H4 (cell line): ENCODE measurements around the gene ENTREP3. TPM values are rescaled to one million over a fixed set of nuclear protein-coding genes. Genes with fewer than 3 reads are reported as not detected.
"Not testable (repeated sequence)": the region's sequence is repeated elsewhere in the genome, so short reads cannot be mapped to it uniquely, and the experiment has no call there.

Experiments used
- DNase-seq: peaks from one replicate; pipeline ENCODE4 v3.0.0-alpha.2; 2015; ENCODE audit warnings: low spot score
- total RNA-seq: library from RNA; depleted of rRNA; stranded (reverse); fragments of >200 nt; shearing (Covaris generic); gene quantifications from 2 replicates; pipeline ENCODE4 v1.2.3, GENCODE V29; 2014

Gene ENTREP3
- total RNA-seq, 1 experiment from 2014 or later: 5.7 TPM

DNA sequence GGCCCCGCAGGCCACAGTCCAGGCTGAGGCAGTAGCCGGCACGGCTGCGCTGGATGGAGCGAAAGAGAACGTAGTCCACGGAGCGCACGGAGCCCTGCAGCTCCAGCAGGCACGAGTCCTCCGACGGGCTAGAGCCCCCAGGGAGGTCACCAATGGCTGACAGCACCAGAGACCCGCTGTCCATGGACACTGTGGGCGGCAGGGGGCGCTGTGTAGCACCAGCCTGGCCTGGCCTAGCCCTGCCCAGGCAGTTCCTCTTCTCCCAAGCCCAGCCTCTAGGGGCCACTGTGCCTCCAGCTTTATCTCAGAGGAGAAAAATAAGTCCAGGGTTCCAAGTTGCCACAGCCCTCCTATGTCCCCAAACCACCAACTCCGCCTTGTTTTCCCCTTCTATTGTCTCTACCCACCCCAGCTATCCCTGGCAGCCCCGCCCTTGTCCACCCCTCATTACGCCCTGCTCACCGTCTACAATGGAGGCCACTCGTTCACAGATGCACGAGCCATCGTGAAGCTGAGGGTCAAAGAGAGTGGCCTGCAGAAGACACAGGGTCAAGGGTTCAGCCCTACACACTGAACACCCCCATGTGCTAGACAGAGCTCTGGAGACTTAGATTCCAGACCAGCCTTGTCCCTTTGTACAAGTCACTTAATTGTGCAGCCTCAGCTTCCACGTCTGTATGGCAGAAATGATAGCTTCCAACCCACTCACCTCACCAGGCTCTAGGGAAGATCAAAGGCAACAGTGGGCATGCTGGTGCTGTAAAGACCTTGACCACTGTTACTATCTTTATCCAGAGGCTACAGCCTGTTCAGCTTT lies 4.4 kb downstream of the ENTREP3 start:
- DNase-seq: peak; percentile 86

DNA sequence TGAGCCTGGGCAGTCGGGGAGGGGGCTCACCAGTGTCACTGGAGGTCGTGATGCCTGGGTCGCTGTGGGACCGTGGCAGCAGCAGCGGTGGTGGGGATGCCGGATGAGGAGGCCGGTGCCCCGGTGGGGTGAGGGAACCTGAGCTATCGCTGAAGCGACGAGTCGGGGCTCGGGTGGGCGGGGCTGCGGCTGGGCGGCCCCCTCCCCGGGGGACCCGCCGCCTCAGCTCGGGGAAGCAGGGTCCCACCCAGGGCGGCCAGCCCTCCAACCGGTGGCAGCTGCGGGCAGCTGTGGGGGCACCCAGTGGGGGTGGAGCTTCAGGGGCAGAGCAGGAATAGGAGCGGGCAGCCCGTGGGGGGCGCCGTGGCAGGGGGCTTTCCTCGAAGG lies 5.0 kb downstream of the ENTREP3 start:
- no peak for DNase-seq

DNA sequence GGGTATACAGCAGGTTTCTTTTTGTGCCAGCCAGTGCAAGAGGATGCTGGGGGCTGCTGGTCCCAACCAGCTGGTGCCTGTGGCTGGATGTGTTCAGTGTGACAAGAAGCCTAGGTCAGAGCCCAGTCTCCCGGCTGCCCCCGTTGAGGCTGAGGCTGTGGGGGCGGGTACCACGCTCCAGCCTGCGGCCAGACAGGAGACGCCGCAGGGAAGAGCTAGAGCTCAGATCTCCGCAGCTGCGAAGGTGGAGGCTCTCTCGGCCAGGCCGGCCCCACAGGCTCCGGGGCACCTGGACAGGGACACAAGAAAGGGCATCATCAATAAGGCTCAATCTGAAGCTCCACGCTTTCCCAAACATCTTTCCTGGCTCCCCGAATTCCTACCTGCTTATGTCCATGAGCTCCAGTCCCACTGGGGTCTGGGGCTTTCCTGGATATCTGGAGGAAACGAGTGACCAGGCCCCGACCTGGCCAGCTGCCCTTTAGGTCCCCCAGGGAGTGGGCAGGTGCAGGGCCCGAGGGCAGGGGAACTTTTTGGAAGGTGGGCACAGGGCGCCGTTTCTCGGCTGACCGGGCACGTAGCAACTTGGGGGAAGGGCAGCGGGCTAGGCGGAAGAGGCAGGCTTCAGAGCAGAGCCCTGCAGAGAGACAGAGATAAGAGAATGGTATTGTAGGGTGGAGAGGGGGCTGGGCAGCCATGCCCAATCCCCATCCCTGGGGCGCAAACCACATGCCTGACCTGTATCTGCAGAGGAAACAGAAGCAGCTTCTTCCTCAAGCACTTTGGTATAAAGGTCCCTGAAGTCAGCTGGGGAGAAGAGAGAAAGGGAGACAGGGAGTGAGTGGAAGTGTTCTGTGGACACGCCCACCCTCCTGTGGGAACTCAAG lies 7.4 kb downstream of the ENTREP3 start:
- DNase-seq: no peak

DNA sequence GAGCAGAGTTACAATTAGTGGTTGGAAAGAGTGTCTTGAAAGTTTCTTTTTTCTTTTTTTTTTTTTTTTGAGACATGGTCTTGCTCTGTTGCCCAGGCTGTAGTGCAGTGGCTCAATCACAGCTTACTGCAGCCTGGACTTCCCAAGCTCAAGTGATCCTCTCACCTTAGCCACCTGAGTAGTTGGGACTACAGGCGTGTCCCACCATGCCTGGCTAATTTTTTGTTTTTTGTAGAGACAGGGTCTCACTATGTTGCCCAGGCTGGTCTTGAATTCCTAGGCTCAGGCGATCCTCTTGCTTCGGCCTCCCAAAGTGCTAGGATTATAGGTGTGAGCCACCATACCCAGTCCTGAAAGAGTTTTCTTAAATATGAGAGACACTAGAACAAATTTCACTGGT lies 8.5 kb downstream of the ENTREP3 start:
- not testable (repeated sequence) for DNase-seq

DNA sequence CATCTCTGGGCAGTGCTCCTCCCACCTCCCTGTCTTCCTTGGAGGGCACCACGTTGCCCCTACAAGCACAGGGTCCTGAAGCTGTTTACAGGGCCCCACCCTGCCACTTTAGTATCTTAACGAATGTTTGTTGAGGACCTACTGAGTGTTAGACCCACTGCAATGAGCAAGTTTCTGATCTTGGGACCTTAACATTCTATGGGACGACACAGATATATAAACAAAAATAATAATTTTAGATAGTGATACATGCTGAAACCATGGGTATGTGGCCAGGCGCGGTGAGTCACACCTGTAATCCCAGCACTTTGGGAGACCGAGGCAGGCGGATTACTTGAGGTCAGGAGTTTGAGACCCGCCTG lies 10.1 kb downstream of the ENTREP3 start:
- DNase-seq: no peak

DNA sequence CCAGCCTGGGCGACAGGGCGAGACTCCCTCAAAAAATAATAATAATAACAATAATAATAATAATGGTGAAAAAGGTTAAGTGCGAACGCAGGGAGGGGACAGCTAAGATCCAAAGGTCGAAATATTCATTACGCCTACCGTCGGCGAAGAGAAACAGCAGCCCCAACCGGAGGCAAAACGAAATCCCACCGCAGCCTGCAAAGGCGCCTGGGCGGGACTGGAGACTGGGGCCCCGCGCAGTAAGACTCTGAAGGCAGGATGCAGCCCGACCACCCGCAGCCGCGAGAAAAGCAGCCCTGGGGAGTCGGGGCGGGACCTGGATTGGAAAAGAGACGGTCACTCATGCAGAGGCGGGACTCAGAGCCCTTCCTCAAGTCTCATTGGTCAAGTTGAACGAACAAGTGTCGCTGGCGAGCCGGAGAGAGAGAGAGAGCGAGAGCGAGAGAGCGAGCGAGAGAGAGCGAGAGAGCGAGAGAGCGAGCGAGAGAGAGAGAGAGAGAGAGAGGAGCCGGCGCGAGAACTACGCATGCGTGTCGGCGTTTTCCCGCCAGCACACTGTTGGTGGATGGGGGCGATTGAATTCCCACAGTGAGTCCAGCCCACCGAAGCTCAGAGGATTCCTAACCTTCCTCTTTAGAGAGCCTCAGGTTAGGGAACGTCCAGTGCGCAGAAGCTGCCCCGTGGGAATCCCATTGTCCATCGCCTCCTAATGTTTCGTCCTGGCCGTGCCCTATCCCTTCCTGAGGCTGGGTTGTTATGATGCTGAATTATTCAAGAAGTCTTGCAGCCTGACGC lies 10.7 kb downstream of the ENTREP3 start:
- DNase-seq: peak; percentile 99

DNA sequence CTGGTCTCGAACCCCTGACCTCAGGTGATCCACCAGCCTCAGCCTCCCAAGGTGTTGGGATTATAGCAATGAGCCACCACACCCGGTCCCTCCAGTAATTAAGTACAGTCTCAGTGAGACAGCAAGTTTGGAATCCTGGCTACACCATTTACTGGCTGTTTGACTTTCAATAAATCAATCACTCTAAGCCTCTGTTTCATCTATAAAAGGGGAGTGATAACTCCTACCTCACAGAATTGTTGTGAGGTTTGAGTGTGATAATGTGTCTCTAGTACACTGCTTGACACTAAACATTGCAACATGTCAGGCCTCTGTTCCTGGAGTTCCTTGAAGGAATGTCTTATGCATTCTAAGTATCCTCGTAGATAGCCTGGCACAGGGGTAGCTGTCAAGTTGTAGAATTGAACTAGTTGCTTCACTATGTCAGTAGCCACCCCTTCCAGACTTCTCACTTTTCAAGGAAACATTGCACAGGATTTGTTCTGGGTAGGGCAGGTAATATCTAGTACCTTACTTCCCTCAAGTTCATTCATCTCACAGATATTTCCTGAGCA lies 12.4 kb downstream of the ENTREP3 start:
- no peak for DNase-seq

DNA sequence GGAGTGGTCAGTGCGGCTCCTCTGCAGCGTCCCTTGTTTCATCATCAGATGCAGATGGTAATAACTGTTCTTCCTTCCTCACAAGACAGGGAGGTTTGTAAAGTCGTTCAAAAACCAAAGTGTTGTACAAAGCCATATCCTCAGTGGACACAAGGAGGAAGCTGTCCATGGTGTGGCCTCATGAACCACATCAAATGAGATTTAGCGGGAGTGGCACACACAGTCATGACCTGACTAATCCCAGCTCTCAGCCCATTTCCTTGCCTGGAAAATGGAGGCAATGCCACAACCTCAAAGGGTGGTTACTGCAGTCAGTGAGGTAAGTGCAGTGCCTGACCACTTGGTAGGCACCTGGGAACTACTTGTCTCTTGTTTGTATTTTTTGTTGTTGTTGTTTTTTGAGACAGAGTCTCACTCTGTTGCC lies 13.4 kb downstream of the ENTREP3 start:
- no peak for DNase-seq

DNA sequence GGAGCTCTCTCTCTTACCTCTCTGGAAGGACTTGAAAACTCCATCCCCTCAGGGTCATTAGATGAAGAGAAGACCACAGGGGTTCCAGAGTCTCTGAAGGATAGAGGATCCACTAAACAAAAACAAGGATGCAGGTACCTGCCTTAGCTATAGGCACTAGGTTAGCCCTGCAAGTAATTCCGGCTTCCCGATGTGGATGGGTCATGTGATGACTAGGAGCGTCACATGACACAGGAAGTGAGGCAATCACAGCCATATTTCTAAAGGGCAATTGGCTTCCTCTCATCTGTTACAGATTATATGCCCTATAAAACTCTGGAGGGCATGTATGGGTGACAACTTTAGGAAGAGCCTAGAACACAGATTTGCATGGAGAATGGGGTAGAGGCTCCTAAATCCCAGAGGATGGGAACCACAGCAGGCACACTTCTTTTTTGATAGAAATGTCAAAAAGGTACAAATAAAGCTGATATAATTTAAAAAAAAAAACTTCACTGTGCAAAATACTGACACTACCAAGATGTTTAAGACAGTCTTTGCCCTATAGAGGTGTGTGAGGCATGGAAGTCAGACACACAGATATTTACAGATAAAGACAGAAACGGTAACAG lies 14.1 kb downstream of the ENTREP3 start:
- DNase-seq: peak; percentile 84

DNA sequence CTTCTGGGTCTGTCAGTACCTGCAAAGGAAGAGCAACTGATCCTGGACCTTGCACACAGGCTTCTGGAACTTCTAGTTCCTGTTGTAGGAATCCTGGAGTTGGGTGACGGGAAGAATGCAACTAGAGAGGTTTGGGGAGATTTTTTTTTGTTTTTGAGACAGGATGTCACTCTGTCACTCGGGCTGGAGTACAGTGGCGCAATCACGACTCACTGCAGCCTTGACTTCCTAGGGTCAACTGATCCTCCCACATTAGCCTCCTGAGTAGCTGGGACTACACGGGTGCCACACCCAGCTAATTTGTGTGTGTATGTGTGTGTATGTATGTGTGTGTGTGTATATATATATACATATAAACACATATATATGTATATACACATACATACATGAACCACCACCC lies 18.8 kb downstream of the ENTREP3 start:
- DNase-seq: no peak

DNA sequence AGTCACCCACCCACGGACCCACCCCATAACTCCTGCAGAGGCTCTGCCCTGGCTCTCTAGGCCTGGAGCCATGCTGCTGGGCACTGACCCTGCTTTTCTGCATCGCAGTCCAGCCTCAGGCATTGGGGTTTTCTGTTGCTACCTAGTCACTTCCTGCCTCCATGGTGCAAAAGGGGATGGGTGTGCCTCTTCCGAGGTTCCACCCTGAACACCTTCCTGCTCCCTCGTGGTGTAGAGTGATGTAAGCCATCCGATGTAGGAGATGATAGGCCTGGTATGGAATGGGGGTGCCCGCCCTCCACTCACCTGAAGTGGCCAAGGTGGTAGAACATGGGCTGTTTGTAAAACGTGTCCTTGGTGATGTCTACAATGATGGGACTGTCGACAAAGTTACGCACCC lies 19.9 kb downstream of the ENTREP3 start:
- not testable (repeated sequence) for DNase-seq

DNA sequence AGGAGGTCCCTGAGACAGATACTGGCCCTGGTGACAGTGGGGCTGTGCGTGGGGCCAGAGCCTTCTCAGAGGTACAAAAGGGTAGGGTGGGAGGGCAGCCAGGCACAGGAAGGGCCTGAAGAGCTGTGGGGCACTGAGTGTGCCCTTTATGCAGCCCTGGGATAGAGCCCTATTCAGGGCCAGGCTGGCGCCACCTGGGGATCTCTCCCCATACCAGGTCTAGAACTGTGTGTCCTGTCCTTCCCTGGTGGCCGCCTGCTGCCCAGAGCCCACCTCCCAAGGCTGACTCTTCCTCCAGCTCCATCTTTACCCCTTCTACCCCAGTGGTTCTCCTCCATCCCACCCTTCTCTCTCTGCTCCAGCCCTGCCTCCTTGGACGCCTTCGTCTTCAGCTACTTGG lies 21.8 kb downstream of the ENTREP3 start:
- not testable (repeated sequence) for DNase-seq

DNA sequence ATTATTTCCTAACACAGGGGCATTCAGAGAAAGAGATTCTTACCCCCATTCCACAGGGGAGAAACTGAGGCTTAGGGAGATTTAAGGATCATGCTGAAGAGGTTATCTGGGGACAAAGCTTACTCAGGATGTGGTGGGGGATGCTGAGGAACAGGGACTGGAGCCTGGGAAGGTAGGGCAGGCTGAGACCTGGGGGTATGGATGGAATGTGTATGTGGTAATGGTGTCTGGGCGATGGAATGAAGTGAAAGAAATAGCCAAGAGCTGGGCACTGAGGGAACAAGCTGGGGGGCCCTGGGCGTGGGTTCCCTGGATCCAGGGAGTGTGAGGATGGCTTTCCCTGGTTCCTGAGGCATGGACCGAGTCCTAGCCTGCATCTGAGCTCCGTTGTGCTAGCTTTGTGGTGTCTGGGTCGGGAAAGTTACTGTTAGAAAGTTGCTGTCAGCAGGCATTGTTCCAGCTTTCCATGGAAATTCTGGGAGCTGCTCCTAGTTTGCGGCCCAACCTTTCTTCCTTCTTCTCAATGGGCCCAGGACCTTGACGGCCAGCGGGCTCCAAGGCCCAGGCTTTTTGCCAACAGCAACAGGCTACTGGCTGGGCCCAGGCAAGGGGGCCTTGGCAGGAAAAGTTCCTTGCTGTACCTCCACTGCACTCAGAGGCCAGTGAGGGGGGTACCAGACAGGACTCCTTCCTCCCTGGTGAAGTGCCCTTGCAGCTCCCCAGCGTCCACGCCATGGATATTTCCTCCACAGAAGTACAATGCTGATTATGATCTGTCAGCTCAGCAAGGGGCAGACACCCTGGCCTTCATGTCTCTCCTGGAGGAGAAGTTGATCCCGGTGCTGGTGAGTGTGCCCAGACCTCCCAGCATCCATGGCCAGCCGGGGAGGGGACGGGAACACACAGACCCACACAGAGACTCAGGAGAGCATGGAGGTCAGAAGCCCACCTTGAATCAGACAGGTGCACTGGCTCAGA lies 23.0 kb downstream of the ENTREP3 start:
- not testable (repeated sequence) for DNase-seq

DNA sequence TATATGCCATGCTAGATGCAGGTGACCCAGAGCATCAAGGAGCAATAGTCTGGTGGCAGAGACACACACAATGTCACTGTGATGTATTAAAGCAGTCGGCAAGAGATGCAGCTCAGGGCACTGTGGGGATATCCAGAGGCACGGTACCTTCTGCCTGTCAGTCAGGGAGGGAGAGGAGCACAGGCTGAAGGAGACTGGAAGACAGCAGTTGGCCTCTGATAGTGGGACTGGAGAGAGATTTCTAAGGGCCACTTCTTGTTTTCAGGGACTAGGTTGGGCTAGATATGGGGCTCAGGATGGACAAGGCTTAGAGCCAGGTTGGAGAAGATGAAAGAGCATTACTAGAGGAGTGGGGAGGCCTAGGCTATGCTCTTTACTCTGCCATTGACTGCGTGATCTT lies 24.0 kb downstream of the ENTREP3 start:
- DNase-seq: not testable (repeated sequence)

DNA sequence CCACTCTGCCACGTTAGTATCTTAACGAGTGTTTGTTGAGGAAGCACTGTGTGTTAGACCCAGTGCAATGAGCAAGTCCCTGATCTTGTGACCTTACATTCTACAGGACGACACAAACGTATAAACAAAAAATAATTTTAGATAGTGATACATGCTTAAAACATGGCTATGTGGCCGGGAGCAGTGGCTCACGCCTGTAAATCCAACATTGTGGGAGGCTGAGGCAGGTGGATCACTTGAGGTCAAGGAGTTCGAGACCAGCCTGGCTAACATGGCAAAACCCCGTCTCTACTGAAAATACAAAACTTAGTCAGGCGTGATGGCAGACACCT lies 27.2 kb downstream of the ENTREP3 start:
- DNase-seq: no peak

DNA sequence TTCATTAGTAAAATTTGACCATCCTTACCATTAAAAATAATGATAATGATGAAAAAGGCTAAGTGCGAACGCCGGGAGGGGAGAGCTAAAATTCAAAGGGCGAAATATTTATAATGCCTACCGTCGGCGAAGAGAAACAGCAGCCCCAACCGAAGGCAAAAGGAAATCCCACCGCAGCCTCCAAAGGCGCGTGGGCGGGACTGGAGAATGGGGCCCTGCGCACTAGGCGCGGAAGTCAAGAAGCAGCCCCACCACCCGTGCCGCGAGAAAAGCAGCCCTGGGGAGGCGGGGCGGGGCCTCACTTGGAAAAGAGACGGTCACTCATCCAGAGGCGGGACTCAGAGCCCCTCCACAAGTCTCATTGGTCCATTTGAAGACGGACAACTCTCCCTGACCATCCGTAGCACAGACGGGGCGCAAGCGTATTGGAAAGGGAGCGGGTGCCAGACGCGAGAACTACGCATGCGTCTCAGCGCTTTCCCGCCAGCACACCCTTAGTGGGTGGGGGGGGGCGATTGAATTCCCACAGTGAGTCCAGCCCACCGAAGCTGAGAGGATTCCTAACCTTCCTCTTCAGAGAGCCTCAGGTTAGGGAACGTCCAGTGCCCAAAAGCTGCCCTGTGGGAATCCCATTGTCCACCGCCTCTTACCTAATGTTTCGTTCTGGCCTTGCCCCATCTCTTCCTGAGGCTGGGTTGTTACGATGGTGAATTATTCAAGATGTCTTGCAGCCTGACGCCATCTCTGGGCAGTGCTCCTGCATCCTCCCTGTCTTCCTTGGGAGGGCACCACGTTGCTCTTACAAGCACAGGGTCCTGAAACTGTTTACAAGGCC lies 27.8 kb downstream of the ENTREP3 start:
- DNase-seq: peak; percentile 99

DNA sequence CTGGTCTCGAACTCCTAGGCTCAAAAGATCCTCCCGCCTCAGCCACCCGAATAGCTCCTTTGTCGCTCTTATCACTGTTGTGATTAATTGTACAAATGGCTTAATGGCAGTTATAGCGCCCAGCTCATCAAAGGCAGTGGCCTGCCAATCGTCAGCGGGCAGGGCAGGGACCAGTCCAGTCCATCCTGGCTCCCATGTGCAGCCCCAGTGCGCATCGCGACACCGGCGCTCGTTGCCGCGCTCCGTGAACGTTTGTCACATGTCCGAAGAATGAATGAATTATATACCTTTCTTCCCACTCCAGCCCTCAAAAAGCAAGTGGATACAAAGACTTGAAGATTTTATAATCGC lies 28.4 kb downstream of the ENTREP3 start:
- DNase-seq: peak; percentile 52

DNA sequence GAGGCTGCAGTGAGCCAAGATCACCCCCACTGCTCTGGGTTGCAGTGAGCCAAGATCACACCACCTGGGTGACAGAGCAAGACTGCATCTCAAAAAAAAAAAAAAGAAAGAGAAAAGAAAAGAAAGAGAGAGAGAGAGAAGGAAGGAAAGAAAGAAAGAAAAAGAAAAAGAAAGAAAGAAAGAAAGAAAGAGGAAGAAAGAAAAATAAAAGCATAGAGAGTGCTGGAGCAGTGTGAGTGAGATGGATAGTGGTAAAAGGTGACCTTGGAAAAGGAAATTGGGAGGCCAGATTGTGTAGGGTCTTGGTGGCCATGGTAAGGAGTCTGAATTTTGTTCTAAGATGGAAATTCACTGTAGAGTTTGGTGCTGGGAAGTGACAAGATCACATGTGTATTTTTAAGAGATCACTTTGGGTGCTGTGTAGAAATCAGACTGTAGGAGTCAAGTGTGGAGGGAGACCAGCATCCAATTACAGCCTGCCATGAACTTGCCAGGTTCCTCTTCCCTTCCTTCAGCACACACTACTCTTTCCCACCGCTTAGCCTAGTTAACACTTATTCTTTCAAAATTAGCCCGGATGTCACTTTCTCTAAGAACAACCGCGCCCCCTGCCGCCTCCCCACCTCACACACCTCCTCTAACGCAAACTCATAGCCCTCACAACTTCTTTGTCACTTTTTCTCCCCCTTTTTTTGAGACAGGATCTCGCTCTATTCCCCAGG lies 28.9 kb downstream of the ENTREP3 start:
- DNase-seq: peak; percentile 78

DNA sequence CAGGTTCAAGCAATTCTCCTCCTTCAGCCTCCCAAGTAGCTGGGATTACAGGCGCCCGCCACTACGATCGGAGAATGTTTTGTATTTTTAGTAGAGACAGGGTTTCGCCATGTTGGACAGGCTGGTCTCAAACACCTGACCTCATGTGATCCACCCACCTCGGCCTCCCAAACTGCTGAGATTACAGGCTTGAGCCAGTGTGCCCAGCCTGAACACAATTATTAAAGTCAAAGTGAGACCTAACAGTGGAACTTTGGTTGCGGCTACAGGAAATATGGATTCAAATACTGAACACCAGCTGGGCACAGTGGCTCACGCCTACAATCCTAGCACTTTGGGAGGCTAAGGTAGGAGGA lies 29.9 kb downstream of the ENTREP3 start:
- DNase-seq: not testable (repeated sequence)
